Right lobe of liver (tissue), 4 donors: Measurements from ENCODE around the gene SPECC1L.

Source experiments
- CTCF ChIP-seq, 4 donors: fragments of 200-600 bp in 3 of 4; fragments of 450-650 bp in 1 of 4; IDR thresholded peaks; one replicate each; pipeline versions ENCODE4 v1.5.1 to v1.8.0; 2016 to 2022; ENCODE audit warnings: antibody characterized with exemption in 4 of 4, mild to moderate bottlenecking in 2 of 4
- POLR2A ChIP-seq: fragments of 450-650 bp; IDR thresholded peaks from one replicate; pipeline ENCODE4 v1.6.1; 2017; ENCODE audit warnings: antibody characterized with exemption, mild to moderate bottlenecking
- donor health status: DM: no; HTN: no; CAD: no.
- donor health status: DM: no; HTN: no; CAD: no.
- donor health status: DM: no; HTN: yes; CAD: no.

DNA sequence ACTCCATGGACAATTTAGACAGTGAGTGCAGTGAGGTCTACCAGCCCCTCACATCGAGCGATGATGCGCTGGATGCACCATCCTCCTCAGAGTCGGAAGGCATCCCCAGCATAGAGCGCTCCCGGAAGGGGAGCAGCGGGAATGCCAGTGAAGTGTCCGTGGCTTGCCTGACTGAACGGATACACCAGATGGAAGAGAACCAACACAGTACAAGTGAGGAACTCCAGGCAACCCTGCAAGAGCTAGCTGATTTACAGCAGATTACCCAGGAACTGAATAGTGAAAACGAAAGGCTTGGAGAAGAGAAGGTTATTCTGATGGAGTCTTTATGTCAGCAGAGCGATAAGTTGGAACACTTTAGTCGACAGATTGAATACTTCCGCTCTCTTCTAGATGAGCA lies 51.4 kb downstream of the SPECC1L start:
- TF ChIP-seq CTCF (IDR thresholded peaks at IDR 0.05), result no peak
- no peak for TF ChIP-seq POLR2A
